Stimulated activated CD8-positive, alpha-beta memory T cell treated with anti-CD3 and anti-CD28 coated beads, Interleukin-12 subunit alpha, Interleukin-12 subunit beta, amount 100 ng/mL, for 24 hours (primary cell): ENCODE data around the gene PNLIPRP3.

Source experiments
- DNase-seq: peaks from one replicate; pipeline ENCODE4 v3.0.0-alpha.2; 2020; ENCODE audit errors: extremely low read depth

Gene PNLIPRP3

DNA sequence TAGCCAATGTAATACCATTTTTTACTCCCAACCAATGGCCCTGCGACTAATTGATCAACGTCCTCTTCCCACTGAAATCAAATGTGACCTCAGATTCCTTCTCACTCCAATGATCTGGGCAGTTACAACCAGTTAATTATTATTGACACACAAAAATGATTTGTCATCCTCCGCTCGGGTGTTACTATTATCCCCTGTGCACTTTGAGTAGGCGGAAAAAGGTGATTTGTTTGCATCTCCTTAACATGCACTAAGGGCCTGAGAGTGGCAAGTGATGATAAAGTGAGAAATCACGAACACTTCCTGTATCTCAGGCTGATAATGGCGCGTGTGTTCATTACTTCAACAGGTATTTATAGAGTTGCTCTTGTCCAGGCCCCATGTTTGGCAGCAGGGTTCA lies 77.1 kb downstream of the PNLIPRP3 start:
- DNase-seq = no peak

DNA sequence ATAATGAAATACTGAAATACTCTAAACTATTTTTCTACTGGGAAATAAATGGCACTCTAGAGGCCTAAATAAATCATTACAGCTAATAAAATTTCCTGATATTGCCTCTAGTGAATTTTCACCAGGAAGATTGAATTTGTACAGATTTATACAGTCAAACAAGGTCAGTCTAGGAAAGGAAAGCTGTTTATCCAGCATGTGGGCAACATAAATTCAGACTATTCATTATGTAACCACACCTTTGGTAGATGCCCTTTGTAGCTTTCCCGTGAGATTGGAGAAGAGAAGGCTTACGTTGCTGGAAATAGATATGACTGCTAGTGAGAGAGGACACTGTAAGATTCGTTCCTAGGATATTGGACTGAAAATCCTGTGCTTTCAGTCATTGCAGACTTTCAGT lies 82.9 kb downstream of the PNLIPRP3 start:
- DNase-seq = no peak

DNA sequence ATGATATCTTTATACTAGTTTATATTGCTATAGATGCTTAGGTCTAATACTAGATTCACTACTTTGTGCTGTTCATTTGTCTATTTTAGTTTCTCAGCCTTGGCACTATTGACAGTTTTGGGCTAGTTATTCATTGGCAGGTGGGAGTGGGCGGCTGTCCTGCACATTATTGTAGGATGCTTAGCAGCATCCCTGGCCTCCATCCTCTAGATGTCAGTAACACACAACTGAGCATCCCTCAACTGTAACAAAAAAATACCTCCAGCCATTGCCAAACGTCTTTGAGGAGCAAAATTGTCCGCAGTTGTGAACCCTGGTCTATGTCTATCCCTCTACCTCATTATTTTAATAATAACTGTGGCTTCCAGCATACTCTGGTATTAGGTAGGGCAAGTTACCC lies 83.7 kb downstream of the PNLIPRP3 start:
- no peak for DNase-seq

DNA sequence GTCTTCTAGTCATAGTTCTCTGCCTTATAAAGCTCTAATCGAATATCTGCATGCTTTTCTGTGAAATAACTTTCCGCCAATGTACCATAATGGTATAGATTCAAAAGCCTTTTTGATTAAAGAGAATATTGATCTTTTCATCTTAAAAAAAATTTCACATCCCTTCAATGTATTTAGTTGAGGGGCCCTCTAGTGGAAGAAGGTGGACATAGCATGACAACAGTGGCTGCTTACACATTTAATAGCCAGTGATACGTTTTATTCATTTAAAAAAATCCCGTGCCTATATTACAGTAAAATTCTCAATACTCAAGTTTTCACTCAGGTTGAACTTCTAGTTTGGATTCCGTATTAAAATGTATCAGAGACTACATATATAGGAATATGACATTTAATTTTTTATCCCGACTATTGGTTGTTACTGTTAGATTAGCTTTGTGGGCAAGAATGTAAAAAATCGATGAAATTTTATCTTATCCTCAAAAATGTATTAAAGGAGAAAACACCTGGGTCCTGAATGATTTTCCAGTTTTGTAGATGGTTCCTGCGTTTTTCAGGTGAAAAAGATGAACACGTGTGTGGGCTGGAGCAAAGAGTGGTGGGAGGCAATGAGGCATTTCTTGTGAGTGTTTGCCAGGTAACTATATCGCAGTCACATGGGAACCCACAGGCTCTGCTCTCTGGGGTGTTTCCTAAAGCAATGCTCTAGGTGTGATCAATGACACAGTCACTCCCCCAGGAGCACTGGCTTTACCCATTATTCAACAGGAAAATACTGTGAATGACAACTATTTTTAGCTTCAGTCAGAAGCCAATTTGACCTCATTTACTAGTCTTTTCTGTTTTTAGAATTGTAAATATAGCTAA lies 94.0 kb downstream of the PNLIPRP3 start:
- DNase-seq = no peak

DNA sequence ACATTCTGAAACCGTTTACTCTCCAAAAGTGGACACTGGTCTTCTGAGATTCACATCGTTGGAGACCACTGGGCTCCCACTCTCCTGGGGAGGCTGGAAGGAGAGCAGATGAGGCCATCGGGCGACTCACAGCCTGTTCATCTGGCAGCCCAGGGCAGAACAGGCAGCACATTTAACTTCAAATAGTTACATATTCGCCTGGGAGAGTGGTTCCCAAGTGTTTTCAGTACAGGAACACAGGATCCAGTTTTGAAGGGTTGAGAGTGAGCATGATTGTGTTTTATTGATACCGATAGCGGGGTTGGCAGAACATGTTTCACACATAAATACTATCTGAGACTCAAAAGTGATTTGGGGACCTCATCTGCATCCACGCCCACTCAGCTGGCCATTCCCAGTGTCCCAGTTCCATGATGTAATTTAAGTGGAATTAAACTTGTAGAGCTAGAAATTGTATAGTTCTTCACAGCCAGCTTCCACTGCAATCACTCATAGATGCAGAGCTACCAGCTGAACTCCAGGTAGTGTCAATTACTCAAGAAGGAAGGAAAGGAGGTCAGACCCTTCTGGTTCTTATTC lies 95.2 kb downstream of the PNLIPRP3 start:
- DNase-seq = no peak

DNA sequence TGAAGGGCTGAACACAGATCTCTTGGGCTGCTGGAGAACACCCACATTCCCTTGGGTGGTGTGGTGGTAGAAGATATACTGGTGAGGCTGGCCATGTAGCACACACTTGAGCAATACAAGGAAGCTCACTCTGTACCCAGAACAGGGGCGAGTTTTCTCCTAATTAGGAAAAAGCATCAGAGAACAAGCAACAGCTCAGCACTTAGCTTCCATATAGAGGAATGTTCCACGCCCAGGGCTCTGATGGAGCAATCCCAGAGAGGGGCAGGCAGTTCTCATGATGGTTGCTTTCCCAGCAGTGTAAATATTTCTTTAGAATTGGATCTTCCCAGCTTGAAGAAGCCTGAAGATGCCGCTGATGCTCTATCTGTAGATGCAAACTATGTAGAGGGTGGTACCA lies 97.1 kb downstream of the PNLIPRP3 start:
- DNase-seq = no peak

DNA sequence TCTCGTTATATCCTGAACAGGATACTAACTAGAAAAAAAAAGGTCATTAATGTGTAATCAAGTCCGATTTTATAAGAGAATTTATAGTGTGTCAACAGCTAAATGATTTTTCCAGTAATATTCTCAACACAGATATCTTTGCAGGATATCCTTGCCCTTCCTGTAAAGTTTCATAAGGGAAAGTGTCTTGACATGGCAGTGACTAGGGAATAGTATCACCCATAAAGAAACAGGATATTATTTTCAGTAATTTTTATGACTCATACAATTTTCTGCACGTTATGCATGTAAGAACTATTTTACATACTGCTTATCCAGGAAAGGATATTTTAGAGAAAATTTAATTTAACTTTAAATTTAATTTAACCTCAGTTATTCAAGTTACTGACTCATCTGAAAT lies 98.6 kb downstream of the PNLIPRP3 start:
- no peak for DNase-seq
